Spleen (tissue), 11 donors: ENCODE measurements around the gene SLC12A1. TPM values are rescaled to one million over a fixed set of nuclear protein-coding genes. Genes with fewer than 3 reads are reported as not detected.

Experiments used
- DNase-seq: peaks from one replicate; pipeline ENCODE4 v3.0.0-alpha.2; 2020
- H3K27ac ChIP-seq, 8 donors: fragments of 200-600 bp; sonication (generic) in 7 of 8; 1 replicate in 4 of 8; 2 replicates in 4 of 8; pipeline versions ENCODE4 v1.5.0 to v1.8.0; 2016 to 2021; ENCODE audit warnings: inconsistent platforms in 4 of 8, mild to moderate bottlenecking in 4 of 8, moderate library complexity in 1 of 8
- H3K27me3 ChIP-seq, 7 donors: fragments of 200-600 bp; sonication (generic) in 6 of 7; replicated peaks in 1 of 7; 1 replicate in 4 of 7; 2 replicates in 3 of 7; pipeline versions ENCODE4 v1.5.0 to v1.8.0; 2016 to 2021; ENCODE audit warnings: inconsistent platforms in 3 of 7, mild to moderate bottlenecking in 1 of 7
- H3K36me3 ChIP-seq, 6 donors: fragments of 200-600 bp; sonication (generic) in 5 of 6; 1 replicate in 4 of 6; 2 replicates in 2 of 6; pipeline versions ENCODE4 v1.5.0 to v1.8.0; 2016 to 2021; ENCODE audit warnings: inconsistent platforms in 2 of 6
- H3K4me1 ChIP-seq, 6 donors: fragments of 200-600 bp; sonication (generic) in 5 of 6; 1 replicate in 3 of 6; 2 replicates in 3 of 6; pipeline versions ENCODE4 v1.5.0 to v1.8.0; 2016 to 2021; ENCODE audit warnings: inconsistent platforms in 3 of 6
- H3K4me3 ChIP-seq, 8 donors: fragments of 200-600 bp; sonication (generic) in 7 of 8; 1 replicate in 4 of 8; 2 replicates in 4 of 8; pipeline versions ENCODE4 v1.5.0 to v1.8.0; 2016 to 2021; ENCODE audit warnings: inconsistent platforms in 4 of 8, mild to moderate bottlenecking in 4 of 8, moderate library complexity in 2 of 8
- H3K9me3 ChIP-seq, 8 donors: fragments of 200-600 bp; sonication (generic) in 7 of 8; 1 replicate in 4 of 8; 2 replicates in 4 of 8; pipeline versions ENCODE4 v1.5.0 to v1.8.0; 2016 to 2021; ENCODE audit warnings: inconsistent platforms in 4 of 8
- CTCF ChIP-seq, 11 experiments: fragments of 200-600 bp in 7 of 11; fragments of 450-650 bp in 4 of 11; sonication (generic) in 4 of 11; IDR thresholded peaks in 8 of 11; conservative IDR thresholded peaks in 3 of 11; 1 replicate in 7 of 11; 2 replicates in 4 of 11; pipeline versions ENCODE4 v1.4.0 to v1.8.0; 2016 to 2021; ENCODE audit warnings: antibody characterized with exemption in 11 of 11, inconsistent platforms in 4 of 11, mild to moderate bottlenecking in 1 of 11
- POLR2A ChIP-seq, 3 donors: fragments of 450-650 bp; IDR thresholded peaks; one replicate each; pipeline ENCODE4 v1.5.1; 2017; ENCODE audit warnings: antibody characterized with exemption in 3 of 3, mild to moderate bottlenecking in 1 of 3
- POLR2AphosphoS5 ChIP-seq, 3 donors: sonication (generic); formaldehyde crosslinking; IDR thresholded peaks; one replicate each; pipeline ENCODE4 v1.5.1; 2017; ENCODE audit warnings: antibody characterized with exemption in 3 of 3
- WGBS, 5 donors: extraction: QIAGEN DNeasy Blood & Tissue Kit in 3 of 5; methylation state at CpG; one replicate each; pipeline versions ENCODE4 v1.1.5 to v1.1.7; 2013 to 2018; 5-methylcytosine and 5-hydroxymethylcytosine counted together
- intact Hi-C: fragments of 100-400 bp; cut with DNase I; formaldehyde crosslinking; loops from one replicate; pipeline ENCODE4 v1.15.0; 2023; ENCODE audit warnings: low total_unique reads
- polyA plus RNA-seq, 3 donors: library from polyadenylated mRNA; stranded (reverse); fragments of 200-250 nt; gene quantifications; one replicate each; pipeline ENCODE4 v1.2.1, GENCODE V29; 2013
- total RNA-seq, 7 donors: library from RNA; depleted of rRNA in 3 of 7; stranded (reverse); fragments of >200 nt in 3 of 7; fragmentation: NEBNext Ultra II Directional in 4 of 7; extraction: Animal tissue kit (Norgen Biotek cat#: 25700) in 4 of 7; gene quantifications; one replicate each; pipeline versions ENCODE4 v1.1.0 to v1.2.1, GENCODE V29; 2016 to 2021
- donor health status: healthy with polysubstance abuse.
- donor health status: DM: no; HTN: no; CAD: no; lungs with moderate emphysema.
- donor health status: DM: no; HTN: no; CAD: no.
- donor health status: Bipolar disorder and iron deficiency.
- donor health status: healthy.
- donor health status: DM: no; HTN: no; CAD: no.
- donor health status: DM: yes; HTN: yes; CAD: no.

Gene SLC12A1
- total and polyA plus RNA-seq, 10 donors = 0.02 TPM; not detected in 8

- Histone ChIP-seq H3K9me3 (no peaks in the 10 kb centered on the region), H3K27me3 (peaks cover 0 to 39% (median 7%) of the 10 kb centered on the region in 7 donors), H3K27ac (no peak overlapping the region), H3K4me1 (no peaks in the 10 kb centered on the region), H3K36me3 (no peaks in the 10 kb centered on the region), H3K4me3 (no peak overlapping the region)
- 5 to 12% (median 6%) methylated on average over 15 of the region's 15 CpGs for WGBS, 5 donors
- no peak for DNase-seq
- intact Hi-C loops = no loop called here
- TF ChIP-seq CTCF (IDR thresholded peaks at IDR 0.05 in 8 of 11, conservative IDR thresholded peaks at IDR 0.05 in 3 of 11) = no peak
- TF ChIP-seq POLR2A (IDR thresholded peaks at IDR 0.05) = no peak
Observed at GRCh38 chr15:48190932-48191573, 15.0 kb upstream of the SLC12A1 start.

GRCh38 chr15:48191574-48192225 lies 14.4 kb upstream of the SLC12A1 start, which contains the start of gene CTXN2:
CTXN2 (plus strand) TSS chr15:48191665; CDS start chr15:48201301, 9,636 bp downstream.
- Histone ChIP-seq H3K27ac (no peak within 1 kb of the TSS), H3K36me3 (no peaks in the 10 kb centered on the region), H3K4me1 (no peaks in the 10 kb centered on the region), H3K4me3 (no peak within 1 kb of the TSS), H3K9me3 (no peaks in the 10 kb centered on the region), H3K27me3 (peaks cover 0 to 39% (median 7%) of the 10 kb centered on the region in 7 donors)
- no peak for TF ChIP-seq POLR2A (IDR thresholded peaks at IDR 0.05)
- intact Hi-C loops = no loop called here
- 12 to 31% (median 14%) methylated on average over 27 to 31 of the region's 31 CpGs for WGBS, 5 donors
- no peak for DNase-seq

GRCh38 chr15:48202068-48202467 lies 4.0 kb upstream of the SLC12A1 start:
- H3K9me3 ChIP-seq = no peaks in the 10 kb centered on the region
- no peak for DNase-seq
- TF ChIP-seq CTCF (IDR thresholded peaks at IDR 0.05 in 8 of 11, conservative IDR thresholded peaks at IDR 0.05 in 3 of 11) (no peak), POLR2AphosphoS5 (IDR thresholded peaks at IDR 0.05) (no peak), POLR2A (IDR thresholded peaks at IDR 0.05) (no peak)
- 67 to 76% (median 74%) methylated on average over 1 of the region's 1 CpG for WGBS, 5 donors
- intact Hi-C loops = no loop called here
- H3K4me1 ChIP-seq = no peaks in the 10 kb centered on the region
- peaks cover 0 to 20% (median 0%) of the 10 kb centered on the region in 7 donors for H3K27me3 ChIP-seq
- no peak overlapping the region for H3K27ac ChIP-seq
- H3K4me3 ChIP-seq = no peak overlapping the region
- H3K36me3 ChIP-seq = no peaks in the 10 kb centered on the region

- Histone ChIP-seq H3K4me3 (no peak overlapping the region), H3K4me1 (no peaks in the 10 kb centered on the region), H3K9me3 (no peaks in the 10 kb centered on the region), H3K27me3 (no peaks in the 10 kb centered on the region), H3K27ac (no peak overlapping the region), H3K36me3 (no peaks in the 10 kb centered on the region)
- no peak for TF ChIP-seq POLR2AphosphoS5 (IDR thresholded peaks at IDR 0.05)
- no peak for TF ChIP-seq CTCF (IDR thresholded peaks at IDR 0.05 in 8 of 11, conservative IDR thresholded peaks at IDR 0.05 in 3 of 11)
- TF ChIP-seq POLR2A (IDR thresholded peaks at IDR 0.05) = no peak
- no peak for DNase-seq
- intact Hi-C loops = no loop called here
- 78 to 88% (median 85%) methylated on average over 1 of the region's 1 CpG for WGBS, 5 donors
Observed at GRCh38 chr15:48221261-48221660, 15.2 kb downstream of the SLC12A1 start.
